GM18870 (cell line): ENCODE results near the gene ZNF662.

ENCODE experiments used
- ATAC-seq: cut with Tn5 transposase; IDR thresholded peaks from one replicate; pipeline ENCODE4 v1.9.1; 2021; ENCODE audit warnings: moderate library complexity; ENCODE audit not compliant: unreplicated experiment

Gene ZNF662

GRCh38 chr3:42886294-42886822 is 19.6 kb upstream of the ZNF662 start:
- no peak for ATAC-seq

GRCh38 chr3:42887084-42887483 is 18.9 kb upstream of the ZNF662 start:
- no peak for ATAC-seq

GRCh38 chr3:42891042-42891441 is 14.9 kb upstream of the ZNF662 start:
- no peak for ATAC-seq

GRCh38 chr3:42892169-42892568 is 13.8 kb upstream of the ZNF662 start:
- ATAC-seq, result no peak

- ATAC-seq, result no peak
These were observed 13.1 kb upstream of the ZNF662 start for GRCh38 chr3:42892807-42893206.

GRCh38 chr3:42894698-42895579 is 11.0 kb upstream of the ZNF662 start:
- no peak for ATAC-seq

GRCh38 chr3:42895580-42895868 is 10.4 kb upstream of the ZNF662 start:
- no peak for ATAC-seq

GRCh38 chr3:42898896-42899675 is 6.9 kb upstream of the ZNF662 start:
- no peak for ATAC-seq

- ATAC-seq, result no peak
These were observed 5.5 kb upstream of the ZNF662 start for GRCh38 chr3:42900226-42901072.

GRCh38 chr3:42901073-42901415 is 4.9 kb upstream of the ZNF662 start:
- no peak for ATAC-seq

GRCh38 chr3:42902257-42902656 is 3.7 kb upstream of the ZNF662 start:
- ATAC-seq, result no peak

GRCh38 chr3:42904076-42904475 is 1.9 kb upstream of the ZNF662 start:
- ATAC-seq, result no peak

- no peak for ATAC-seq
These were observed 237 bp upstream of the ZNF662 start for GRCh38 chr3:42905740-42906069.

- ATAC-seq, result no peak
These were observed 874 bp downstream of the ZNF662 start for GRCh38 chr3:42906848-42907183.

GRCh38 chr3:42908675-42909074 is 2.7 kb downstream of the ZNF662 start:
- ATAC-seq, result no peak

- no peak for ATAC-seq
These were observed 5.6 kb downstream of the ZNF662 start for GRCh38 chr3:42911551-42911950.

- ATAC-seq, result no peak
These were observed 9.0 kb downstream of the ZNF662 start for GRCh38 chr3:42914771-42915515.

- no peak for ATAC-seq
These were observed 17.7 kb downstream of the ZNF662 start for GRCh38 chr3:42923606-42924005.

- no peak for ATAC-seq
These were observed 20.4 kb downstream of the ZNF662 start for GRCh38 chr3:42926310-42926709.

GRCh38 chr3:42934111-42934510 is 28.2 kb downstream of the ZNF662 start:
- ATAC-seq, result no peak

- no peak for ATAC-seq
These were observed 29.0 kb downstream of the ZNF662 start for GRCh38 chr3:42934910-42935309.
